SK-N-SH treated with all-trans-retinoic acid at 6 μM for 48 hours (cell line): ENCODE results near the gene PLAAT3.

ENCODE experiments used
- ARNTL ChIP-seq: fragments of 450-650 bp; formaldehyde crosslinking; IDR thresholded peaks from 2 replicates; pipeline ENCODE4 v1.5.0; 2020; ENCODE audit warnings: low read depth, mild to moderate bottlenecking, moderate library complexity, borderline replicate concordance
- BACH2 ChIP-seq: fragments of 250-450 bp; sonication (Bioruptor Pico); IDR thresholded peaks from 2 replicates; pipeline ENCODE4 v1.9.0; 2021; ENCODE audit warnings: mild to moderate bottlenecking, borderline replicate concordance
- ESRRG ChIP-seq: fragments of 250-450 bp; sonication (Bioruptor Pico); IDR thresholded peaks from 2 replicates; pipeline ENCODE4 v1.6.1; 2021; ENCODE audit warnings: mild to moderate bottlenecking
- GLIS3 ChIP-seq: fragments of 250-450 bp; sonication (Bioruptor Pico); IDR thresholded peaks from 2 replicates; pipeline ENCODE4 v1.5.0; 2020; ENCODE audit warnings: mild to moderate bottlenecking, moderate library complexity
- ISL1 ChIP-seq: fragments of 250-450 bp; sonication (Bioruptor Pico); IDR thresholded peaks from 2 replicates; pipeline ENCODE4 v2.1.2; 2022; ENCODE audit warnings: mild to moderate bottlenecking, moderate library complexity
- RARB ChIP-seq: fragments of 250-450 bp; sonication (Bioruptor Pico); IDR thresholded peaks from 2 replicates; pipeline ENCODE4 v1.8.0; 2021; ENCODE audit warnings: mild to moderate bottlenecking, moderate library complexity
- ZC3H10 ChIP-seq: fragments of 250-450 bp; sonication (Bioruptor Pico); IDR thresholded peaks from 2 replicates; pipeline ENCODE4 v1.5.1; 2021; ENCODE audit warnings: mild to moderate bottlenecking, moderate library complexity
- ZFP3 ChIP-seq: fragments of 250-450 bp; sonication (Bioruptor Pico); IDR thresholded peaks from 2 replicates; pipeline ENCODE4 v1.5.0; 2020; ENCODE audit warnings: mild to moderate bottlenecking, moderate library complexity
- ZFP30 ChIP-seq: fragments of 450-650 bp; formaldehyde crosslinking; IDR thresholded peaks from 2 replicates; pipeline ENCODE4 v1.5.0; 2022; ENCODE audit warnings: mild to moderate bottlenecking, moderate library complexity
- TF ChIP-seq, protein P1 (sequence below): fragments of 250-450 bp; sonication (Bioruptor Pico); IDR thresholded peaks from 2 replicates; pipeline ENCODE4 v1.8.0; 2020; ENCODE audit warnings: mild to moderate bottlenecking, moderate library complexity, borderline replicate concordance
- TF ChIP-seq, protein P2 (sequence below): fragments of 250-450 bp; sonication (Bioruptor Pico); IDR thresholded peaks from 2 replicates; pipeline ENCODE4 v1.5.1; 2020; ENCODE audit warnings: low read depth, mild to moderate bottlenecking, moderate library complexity

DNA sequence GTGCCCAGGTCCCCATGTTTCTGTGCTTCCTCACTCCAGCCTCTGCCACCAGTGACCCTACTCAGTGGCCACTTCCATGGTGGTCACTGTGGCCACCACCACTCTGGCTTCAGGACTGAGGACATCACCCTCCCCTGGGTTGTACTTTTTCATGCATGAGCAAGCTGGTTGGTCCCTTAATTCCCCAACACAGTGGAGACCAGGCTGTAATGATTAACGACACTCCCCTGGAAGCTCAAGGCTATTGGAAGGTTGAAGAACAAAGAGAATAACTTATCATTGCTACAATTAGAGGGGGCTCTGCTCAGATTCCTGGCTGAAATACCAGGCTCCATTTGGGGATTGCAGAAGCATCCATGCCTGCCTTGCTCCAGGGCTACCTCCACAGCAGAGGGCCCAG is 67.2 kb downstream of the PLAAT3 start:
- TF ChIP-seq ARNTL = no peak
- TF ChIP-seq ISL1 (CRISPR knock-in tag) = no peak
- no peak for TF ChIP-seq ZFP30 (CRISPR knock-in tag)
- TF ChIP-seq BACH2 = no peak
- TF ChIP-seq, protein P1, sequence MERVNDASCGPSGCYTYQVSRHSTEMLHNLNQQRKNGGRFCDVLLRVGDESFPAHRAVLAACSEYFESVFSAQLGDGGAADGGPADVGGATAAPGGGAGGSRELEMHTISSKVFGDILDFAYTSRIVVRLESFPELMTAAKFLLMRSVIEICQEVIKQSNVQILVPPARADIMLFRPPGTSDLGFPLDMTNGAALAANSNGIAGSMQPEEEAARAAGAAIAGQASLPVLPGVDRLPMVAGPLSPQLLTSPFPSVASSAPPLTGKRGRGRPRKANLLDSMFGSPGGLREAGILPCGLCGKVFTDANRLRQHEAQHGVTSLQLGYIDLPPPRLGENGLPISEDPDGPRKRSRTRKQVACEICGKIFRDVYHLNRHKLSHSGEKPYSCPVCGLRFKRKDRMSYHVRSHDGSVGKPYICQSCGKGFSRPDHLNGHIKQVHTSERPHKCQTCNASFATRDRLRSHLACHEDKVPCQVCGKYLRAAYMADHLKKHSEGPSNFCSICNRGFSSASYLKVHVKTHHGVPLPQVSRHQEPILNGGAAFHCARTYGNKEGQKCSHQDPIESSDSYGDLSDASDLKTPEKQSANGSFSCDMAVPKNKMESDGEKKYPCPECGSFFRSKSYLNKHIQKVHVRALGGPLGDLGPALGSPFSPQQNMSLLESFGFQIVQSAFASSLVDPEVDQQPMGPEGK (CRISPR knock-in tag) = no peak
- TF ChIP-seq RARB = no peak
- no peak for TF ChIP-seq ZFP3
- TF ChIP-seq GLIS3 (CRISPR knock-in tag) = no peak
- TF ChIP-seq, protein P2, sequence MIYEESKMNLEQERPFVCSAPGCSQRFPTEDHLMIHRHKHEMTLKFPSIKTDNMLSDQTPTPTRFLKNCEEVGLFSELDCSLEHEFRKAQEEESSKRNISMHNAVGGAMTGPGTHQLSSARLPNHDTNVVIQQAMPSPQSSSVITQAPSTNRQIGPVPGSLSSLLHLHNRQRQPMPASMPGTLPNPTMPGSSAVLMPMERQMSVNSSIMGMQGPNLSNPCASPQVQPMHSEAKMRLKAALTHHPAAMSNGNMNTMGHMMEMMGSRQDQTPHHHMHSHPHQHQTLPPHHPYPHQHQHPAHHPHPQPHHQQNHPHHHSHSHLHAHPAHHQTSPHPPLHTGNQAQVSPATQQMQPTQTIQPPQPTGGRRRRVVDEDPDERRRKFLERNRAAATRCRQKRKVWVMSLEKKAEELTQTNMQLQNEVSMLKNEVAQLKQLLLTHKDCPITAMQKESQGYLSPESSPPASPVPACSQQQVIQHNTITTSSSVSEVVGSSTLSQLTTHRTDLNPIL (CRISPR knock-in tag) = no peak
- TF ChIP-seq ZC3H10 = no peak
- TF ChIP-seq ESRRG (CRISPR knock-in tag) = no peak
